Progenitor cell of endocrine pancreas (in vitro differentiated cells): ENCODE data around the gene FANCE. TPM values are rescaled to one million over a fixed set of nuclear protein-coding genes. Genes with fewer than 3 reads are reported as not detected.

Experiments
- DNase-seq: peaks from one replicate; pipeline ENCODE4 v3.0.0; 2021; ENCODE audit warnings: low spot score; ENCODE audit not compliant: unreplicated experiment
- H3K27ac Mint-ChIP-seq: 2 replicates; pipeline ENCODE4 v1.8.0; 2021; ENCODE audit warnings: mild to moderate bottlenecking, moderate library complexity, mixed read lengths
- H3K27me3 Mint-ChIP-seq: 2 replicates; pipeline ENCODE4 v1.8.0; 2021; ENCODE audit warnings: mixed read lengths
- H3K36me3 Mint-ChIP-seq: 2 replicates; pipeline ENCODE4 v1.8.0; 2022; ENCODE audit warnings: mixed read lengths; ENCODE audit not compliant: insufficient read depth
- H3K4me1 Mint-ChIP-seq: 2 replicates; pipeline ENCODE4 v1.8.0; 2021; ENCODE audit warnings: low read depth, mixed read lengths
- H3K4me3 Mint-ChIP-seq: 2 replicates; pipeline ENCODE4 v1.8.0; 2021; ENCODE audit warnings: low read depth, mild to moderate bottlenecking, moderate library complexity, mixed read lengths
- H3K9me3 Mint-ChIP-seq: 2 replicates; pipeline ENCODE4 v1.8.0; 2021; ENCODE audit warnings: low read depth, mixed read lengths
- total RNA-seq: library from RNA; stranded (reverse); gene quantifications from 2 replicates; pipeline ENCODE4 v1.2.1, GENCODE V29; 2021
- TF ChIP-seq, protein P1 (sequence below): fragments of 200-600 bp; sonication (generic); IDR thresholded peaks from one replicate; pipeline ENCODE4 v1.5.0; 2021; ENCODE audit warnings: antibody characterized with exemption, mild to moderate bottlenecking; ENCODE audit not compliant: unreplicated experiment

The FANCE gene
- total RNA-seq, 1 donor from 2014 or later, result 10.6 TPM

- Mint-ChIP-seq H3K9me3 (no peaks in the 10 kb centered on the region), H3K4me3 (peak overlapping the region; percentile 75), H3K27ac (peak overlapping the region; percentile 93), H3K36me3 (no peaks in the 10 kb centered on the region), H3K27me3 (peaks cover 24% of the 10 kb centered on the region), H3K4me1 (peaks cover 18% of the 10 kb centered on the region)
- TF ChIP-seq, protein P1, sequence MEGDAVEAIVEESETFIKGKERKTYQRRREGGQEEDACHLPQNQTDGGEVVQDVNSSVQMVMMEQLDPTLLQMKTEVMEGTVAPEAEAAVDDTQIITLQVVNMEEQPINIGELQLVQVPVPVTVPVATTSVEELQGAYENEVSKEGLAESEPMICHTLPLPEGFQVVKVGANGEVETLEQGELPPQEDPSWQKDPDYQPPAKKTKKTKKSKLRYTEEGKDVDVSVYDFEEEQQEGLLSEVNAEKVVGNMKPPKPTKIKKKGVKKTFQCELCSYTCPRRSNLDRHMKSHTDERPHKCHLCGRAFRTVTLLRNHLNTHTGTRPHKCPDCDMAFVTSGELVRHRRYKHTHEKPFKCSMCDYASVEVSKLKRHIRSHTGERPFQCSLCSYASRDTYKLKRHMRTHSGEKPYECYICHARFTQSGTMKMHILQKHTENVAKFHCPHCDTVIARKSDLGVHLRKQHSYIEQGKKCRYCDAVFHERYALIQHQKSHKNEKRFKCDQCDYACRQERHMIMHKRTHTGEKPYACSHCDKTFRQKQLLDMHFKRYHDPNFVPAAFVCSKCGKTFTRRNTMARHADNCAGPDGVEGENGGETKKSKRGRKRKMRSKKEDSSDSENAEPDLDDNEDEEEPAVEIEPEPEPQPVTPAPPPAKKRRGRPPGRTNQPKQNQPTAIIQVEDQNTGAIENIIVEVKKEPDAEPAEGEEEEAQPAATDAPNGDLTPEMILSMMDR, result no peak
- DNase-seq, result no peak
These were observed 46.4 kb downstream of the FANCE start for GRCh38 chr6:35498422-35499067.

GRCh38 chr6:35499372-35499771, 47.2 kb downstream of the FANCE start:
- TF ChIP-seq, protein P1, result no peak
- H3K36me3 Mint-ChIP-seq, result no peaks in the 10 kb centered on the region
- no peak for DNase-seq
- H3K4me3 Mint-ChIP-seq, result no peak overlapping the region
- H3K4me1 Mint-ChIP-seq, result peaks cover 13% of the 10 kb centered on the region
- no peak overlapping the region for H3K27ac Mint-ChIP-seq
- H3K9me3 Mint-ChIP-seq, result no peaks in the 10 kb centered on the region
- peaks cover 24% of the 10 kb centered on the region for H3K27me3 Mint-ChIP-seq

GRCh38 chr6:35500782-35501181, 48.6 kb downstream of the FANCE start:
- H3K27me3 Mint-ChIP-seq, result peaks cover 31% of the 10 kb centered on the region
- no peak overlapping the region for H3K27ac Mint-ChIP-seq
- no peak for DNase-seq
- no peaks in the 10 kb centered on the region for H3K36me3 Mint-ChIP-seq
- TF ChIP-seq, protein P1, result no peak
- H3K4me3 Mint-ChIP-seq, result no peak overlapping the region
- H3K9me3 Mint-ChIP-seq, result no peaks in the 10 kb centered on the region
- H3K4me1 Mint-ChIP-seq, result peaks cover 10% of the 10 kb centered on the region

DNA sequence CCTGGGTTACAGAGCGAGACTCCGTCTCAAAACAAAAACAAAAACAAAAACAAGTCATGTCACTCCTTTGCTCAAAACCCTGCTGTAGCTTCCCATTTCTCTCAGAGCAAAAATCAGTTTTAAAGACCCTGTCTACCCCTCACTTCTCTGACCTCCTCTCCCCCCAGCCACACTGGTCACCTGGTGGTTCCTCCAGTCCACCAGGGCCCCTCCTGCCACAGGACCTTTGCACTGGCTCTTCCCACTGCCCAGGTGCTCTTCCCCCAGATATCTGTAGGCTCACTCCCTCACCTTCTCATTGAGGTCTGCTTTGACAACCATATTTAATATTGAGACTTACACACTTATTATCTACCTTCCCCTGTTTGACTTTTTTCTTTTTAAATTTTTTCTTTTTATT, 49.6 kb downstream of the FANCE start:
- Mint-ChIP-seq H3K36me3 (no peaks in the 10 kb centered on the region), H3K27me3 (peaks cover 38% of the 10 kb centered on the region), H3K4me3 (no peak overlapping the region), H3K4me1 (peaks cover 10% of the 10 kb centered on the region), H3K27ac (no peak overlapping the region), H3K9me3 (no peaks in the 10 kb centered on the region)
- no peak for DNase-seq
- TF ChIP-seq, protein P1, result no peak

GRCh38 chr6:35503534-35503933, 51.4 kb downstream of the FANCE start:
- no peak for DNase-seq
- TF ChIP-seq, protein P1, result no peak
- Mint-ChIP-seq H3K27me3 (peaks cover 46% of the 10 kb centered on the region), H3K4me1 (peaks cover 7% of the 10 kb centered on the region), H3K4me3 (no peak overlapping the region), H3K9me3 (no peaks in the 10 kb centered on the region), H3K27ac (no peak overlapping the region), H3K36me3 (no peaks in the 10 kb centered on the region)
